NCI-H2171 treated with DMSO at 0.1 percent for 48 hours (cell line): ENCODE results near the gene NKAIN2.
A peak's percentile ranks its signal among the peaks of the same experiment; 100 is the strongest.

ENCODE experiments used
- DNase-seq: peaks from one replicate; lab custom pipeline; 2025; lab: John Stamatoyannopoulos, UW

The NKAIN2 gene

GRCh38 chr6:123808556-123808955 is 4.9 kb downstream of the NKAIN2 start:
- peak; percentile 26 for DNase-seq

DNA sequence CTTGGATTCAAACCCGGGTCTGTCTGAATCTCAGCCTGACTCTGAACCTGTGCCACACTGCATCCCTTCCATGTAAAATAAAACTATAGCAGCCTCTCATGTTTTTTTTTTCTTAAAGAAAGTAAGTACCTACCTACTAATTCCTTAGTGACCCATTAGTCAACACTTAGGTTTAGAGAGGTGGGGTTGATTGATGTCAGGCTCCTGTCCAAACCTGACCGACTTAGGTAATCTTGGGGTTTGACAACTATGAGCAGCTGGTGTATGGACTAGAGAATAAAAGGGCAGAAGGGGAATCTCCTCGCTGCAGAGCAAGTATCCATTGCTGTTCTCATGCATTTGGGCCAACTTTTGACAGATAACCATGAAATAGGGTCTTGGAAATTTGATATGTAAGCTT is 6.5 kb downstream of the NKAIN2 start:
- no peak for DNase-seq

- no peak for DNase-seq
These were observed 7.3 kb downstream of the NKAIN2 start for GRCh38 chr6:123810948-123811347.

GRCh38 chr6:123811378-123811777 is 7.7 kb downstream of the NKAIN2 start:
- DNase-seq = no peak

DNA sequence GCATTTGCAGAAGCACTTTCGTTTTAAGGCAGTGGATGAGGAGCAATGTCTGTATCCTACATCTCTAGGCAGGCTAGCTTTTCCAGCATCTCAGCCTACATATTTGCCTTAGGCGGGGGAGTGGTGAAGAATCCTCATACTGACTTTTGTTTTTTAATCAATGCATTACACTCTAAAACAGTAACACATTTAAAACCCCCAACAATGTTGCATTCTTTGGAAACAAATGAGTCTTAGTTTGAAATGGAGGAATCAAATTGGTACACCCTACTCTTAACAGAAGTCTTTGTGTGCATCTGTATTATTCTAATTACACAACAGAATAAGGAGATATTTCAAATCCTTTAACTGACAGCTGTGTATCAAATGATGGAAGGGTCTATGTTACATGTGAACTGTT is 9.0 kb downstream of the NKAIN2 start:
- no peak for DNase-seq

- DNase-seq = no peak
These were observed 17.4 kb downstream of the NKAIN2 start for GRCh38 chr6:123821112-123821511.

- DNase-seq = no peak
These were observed 25.8 kb downstream of the NKAIN2 start for GRCh38 chr6:123829302-123829953.

- no peak for DNase-seq
These were observed 26.5 kb downstream of the NKAIN2 start for GRCh38 chr6:123830120-123830519.

GRCh38 chr6:123838505-123839234 is 35.0 kb downstream of the NKAIN2 start:
- DNase-seq = no peak

- DNase-seq = peak; percentile 22
These were observed 37.6 kb downstream of the NKAIN2 start for GRCh38 chr6:123841067-123841896.

- DNase-seq = no peak
These were observed 40.3 kb downstream of the NKAIN2 start for GRCh38 chr6:123844011-123844410.

GRCh38 chr6:123848347-123848746 is 44.7 kb downstream of the NKAIN2 start:
- no peak for DNase-seq

DNA sequence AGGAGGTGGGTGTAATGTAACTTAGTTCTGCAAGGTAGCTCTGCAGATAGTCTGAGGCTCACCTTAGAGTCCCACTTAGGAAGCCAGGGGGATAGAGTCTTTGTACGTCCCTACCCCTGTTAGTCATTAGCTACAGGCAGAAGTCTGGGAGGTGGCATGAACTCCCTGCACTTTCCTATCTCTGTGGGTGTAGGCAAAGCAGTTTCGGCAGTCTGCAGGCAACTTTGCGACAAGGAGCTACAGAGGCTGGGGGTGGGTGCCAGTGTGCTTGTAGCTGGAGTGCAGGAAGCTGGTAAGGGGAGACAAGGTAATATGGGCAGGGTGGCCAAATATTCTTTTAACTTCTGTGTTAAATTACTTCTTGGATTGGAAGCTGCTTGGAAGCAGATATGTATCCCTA is 45.7 kb downstream of the NKAIN2 start:
- no peak for DNase-seq

GRCh38 chr6:123850555-123850954 is 46.9 kb downstream of the NKAIN2 start:
- DNase-seq = no peak

GRCh38 chr6:123854201-123854600 is 50.5 kb downstream of the NKAIN2 start:
- no peak for DNase-seq

- no peak for DNase-seq
These were observed 51.8 kb downstream of the NKAIN2 start for GRCh38 chr6:123855506-123855905.

DNA sequence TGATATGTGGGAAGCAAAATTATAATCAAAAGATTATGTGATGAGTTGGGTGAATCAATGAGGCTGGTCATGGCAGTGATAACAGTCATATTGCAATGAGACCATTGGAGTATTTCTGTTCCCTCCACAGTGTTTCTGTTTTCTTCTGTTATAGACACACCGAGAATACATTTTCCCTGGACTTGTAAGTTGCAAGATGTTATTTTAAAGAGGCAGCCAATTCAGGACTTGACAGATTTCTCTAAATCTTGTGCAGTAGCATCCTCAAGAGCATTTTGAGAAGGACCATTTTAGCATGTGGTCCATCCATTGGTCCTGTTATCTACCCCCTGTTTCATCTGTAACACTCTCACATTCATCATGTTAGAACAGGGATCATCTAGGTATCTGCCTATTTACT is 55.6 kb downstream of the NKAIN2 start:
- no peak for DNase-seq

- DNase-seq = no peak
These were observed 65.7 kb downstream of the NKAIN2 start for GRCh38 chr6:123869334-123869733.

GRCh38 chr6:123873974-123874373 is 70.3 kb downstream of the NKAIN2 start:
- DNase-seq = no peak

DNA sequence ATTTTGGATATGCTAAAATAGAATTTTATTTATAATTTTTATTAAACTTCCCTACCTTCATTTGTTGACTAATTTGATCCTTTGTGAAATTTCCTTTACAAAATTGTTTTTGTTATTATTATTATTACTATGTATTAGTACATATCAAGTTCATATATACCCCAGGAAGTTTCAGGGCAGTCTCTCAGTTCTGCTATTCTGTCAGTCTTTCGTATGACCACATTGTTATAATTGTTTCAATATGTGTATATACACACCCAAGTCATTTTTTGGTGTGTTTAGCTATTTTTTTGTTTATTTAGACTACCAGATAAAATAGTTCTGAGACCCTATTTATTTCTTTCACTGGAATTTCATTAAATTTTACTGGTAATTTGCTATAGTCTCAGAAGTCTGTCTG is 72.1 kb downstream of the NKAIN2 start:
- DNase-seq = no peak

- DNase-seq = no peak
These were observed 76.1 kb downstream of the NKAIN2 start for GRCh38 chr6:123879749-123880148.

DNA sequence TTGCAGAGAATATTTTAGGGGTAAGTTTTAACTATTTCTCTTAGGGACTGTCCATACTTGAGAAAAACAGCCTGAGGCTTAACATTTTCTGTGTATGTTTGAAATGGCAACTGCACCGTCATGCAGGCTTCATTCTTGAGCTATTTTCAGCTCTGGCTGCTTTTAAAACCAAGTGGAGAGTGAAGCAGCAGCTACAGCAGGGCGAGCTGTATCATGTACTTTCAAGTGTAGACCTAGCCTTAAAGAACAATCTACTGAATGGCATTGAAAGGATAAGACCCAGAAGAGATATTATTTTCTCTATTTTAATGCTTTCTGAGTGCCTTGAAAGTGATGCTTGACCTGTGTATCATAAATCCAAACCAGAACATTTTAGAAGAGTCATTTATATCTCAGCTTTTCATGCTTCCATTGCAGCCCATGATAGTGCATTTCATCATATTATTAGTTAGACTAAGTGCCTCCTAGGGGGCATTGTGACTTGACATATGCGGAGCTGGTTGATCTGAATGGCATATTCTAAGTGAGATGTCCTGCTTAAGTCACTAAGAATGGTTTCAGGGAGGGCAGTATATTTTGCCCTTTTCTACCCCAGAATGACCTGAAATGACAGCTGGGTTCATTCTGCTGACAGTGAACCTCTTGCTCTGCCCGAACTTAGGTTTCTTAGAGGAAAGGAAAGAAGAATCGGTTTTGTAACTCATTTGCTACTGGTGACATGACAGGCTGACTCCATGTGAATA is 85.3 kb downstream of the NKAIN2 start:
- no peak for DNase-seq
